SU-DHL-6 (cell line): ENCODE measurements around the gene NAP1L4.

ENCODE experiments used
- H2AFZ ChIP-seq: fragments of 200-600 bp; sonication (generic); 2 replicates; pipeline ENCODE4 v1.6.1; 2014; ENCODE audit warnings: low read depth, mild to moderate bottlenecking, moderate library complexity, mixed read lengths, antibody characterized with exemption, low read length; ENCODE audit not compliant: severe bottlenecking
- H3F3A ChIP-seq: fragments of 200-600 bp; shearing (Covaris generic); 2 replicates; pipeline ENCODE4 v1.6.0; 2016; ENCODE audit warnings: antibody characterized with exemption, mild to moderate bottlenecking; ENCODE audit not compliant: insufficient read depth
- H3K27ac ChIP-seq: fragments of 200-600 bp; sonication (generic); 2 replicates; pipeline ENCODE4 v1.5.1; 2016; ENCODE audit warnings: low read depth, mild to moderate bottlenecking, low read length, moderate library complexity, mixed read lengths
- H3K27me3 ChIP-seq: fragments of 200-600 bp; sonication (generic), shearing (Covaris generic); 2 replicates; pipeline ENCODE4 v1.6.0; 2014; ENCODE audit warnings: mild to moderate bottlenecking, low read length
- H3K36me3 ChIP-seq: fragments of 200-600 bp; sonication (generic); 2 replicates; pipeline ENCODE4 v1.6.1; 2014; ENCODE audit warnings: mild to moderate bottlenecking, low read length, mixed read lengths
- H3K4me2 ChIP-seq: fragments of 300-600, 200-600 bp; shearing (Covaris generic), sonication (generic); 2 replicates; pipeline ENCODE4 v1.6.0; 2014; ENCODE audit warnings: low read length, low read depth, mild to moderate bottlenecking; ENCODE audit not compliant: poor library complexity, severe bottlenecking
- H3K4me3 ChIP-seq: fragments of 200-600 bp; sonication (generic); 2 replicates; pipeline ENCODE4 v1.5.1; 2014; ENCODE audit warnings: antibody characterized with exemption, low read length, mild to moderate bottlenecking, mixed read lengths; ENCODE audit not compliant: insufficient read depth, poor library complexity, severe bottlenecking
- H3K79me2 ChIP-seq: fragments of 200-600 bp; sonication (generic); 2 replicates; pipeline ENCODE4 v1.6.1; 2014; ENCODE audit warnings: mild to moderate bottlenecking, low read length, moderate library complexity; ENCODE audit not compliant: insufficient read depth
- H3K9ac ChIP-seq: fragments of 200-600 bp; sonication (generic); 2 replicates; pipeline ENCODE4 v1.7.0; 2014; ENCODE audit warnings: mild to moderate bottlenecking, low read length
- H3K9me2 ChIP-seq: fragments of 200-600 bp; sonication (generic); replicated peaks from 2 replicates; pipeline ENCODE4 v1.6.1; 2014; ENCODE audit warnings: low read length; ENCODE audit not compliant: insufficient read depth
- H3K9me3 ChIP-seq: fragments of 200-600 bp; sonication (generic); 2 replicates; pipeline ENCODE4 v1.6.1; 2014; ENCODE audit warnings: low read length, mixed read lengths; ENCODE audit not compliant: insufficient read depth
- H4K20me1 ChIP-seq: fragments of 200-600 bp; sonication (generic); 2 replicates; pipeline ENCODE4 v1.6.1; 2014; ENCODE audit warnings: low read depth, mild to moderate bottlenecking, antibody characterized with exemption, low read length, moderate library complexity, mixed read lengths
- CTCF ChIP-seq: fragments of 200-600 bp; sonication (generic); IDR thresholded peaks from one replicate; pipeline ENCODE4 v1.5.1; 2017; ENCODE audit warnings: antibody characterized with exemption, mild to moderate bottlenecking, low read length, moderate library complexity; ENCODE audit not compliant: insufficient read depth, poor library complexity, severe bottlenecking
- EZH2phosphoT487 ChIP-seq: fragments of 200-600 bp; sonication (generic), shearing (Covaris generic); conservative IDR thresholded peaks from 2 replicates; pipeline ENCODE4 v1.6.1; 2018; ENCODE audit warnings: mild to moderate bottlenecking, antibody characterized with exemption, low read length, moderate library complexity, mixed read lengths

NAP1L4 gene

DNA sequence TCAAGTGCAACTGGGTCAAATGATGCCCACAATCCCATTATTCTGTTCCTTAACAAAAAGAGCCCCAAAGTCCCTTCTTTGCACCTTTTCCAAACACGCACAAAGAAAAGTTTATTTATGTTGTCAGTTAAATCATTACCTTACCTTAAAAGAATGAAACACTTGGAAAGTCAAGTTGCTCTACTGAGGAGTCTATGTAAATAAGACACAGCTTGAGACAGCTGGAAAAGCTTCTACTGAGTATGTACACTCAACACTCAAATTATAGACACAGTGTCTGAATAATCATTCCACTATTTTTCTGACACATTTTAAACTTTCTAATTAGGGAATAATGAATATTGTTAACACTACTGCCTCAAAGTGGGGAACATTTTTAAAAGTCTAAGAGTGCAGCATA is 41.3 kb downstream of the NAP1L4 start:
- no peaks in the 10 kb centered on the region for H3K9me2 ChIP-seq
- H2AFZ ChIP-seq = no peak overlapping the region
- TF ChIP-seq CTCF = no peak
- TF ChIP-seq EZH2phosphoT487 = no peak
- H3K36me3 ChIP-seq = peaks cover 45% of the 10 kb centered on the region; the same call in 1 of the 2 replicates
- H3K9ac ChIP-seq = no peak overlapping the region
- H3K27ac ChIP-seq = no peak overlapping the region
- H3F3A ChIP-seq = no peaks in the 10 kb centered on the region
- no peaks in the 10 kb centered on the region for H4K20me1 ChIP-seq
- no peaks in the 10 kb centered on the region for H3K9me3 ChIP-seq
- H3K27me3 ChIP-seq = no peaks in the 10 kb centered on the region
- H3K79me2 ChIP-seq = no peaks in the 10 kb centered on the region
- no peak overlapping the region for H3K4me2 ChIP-seq
- H3K4me3 ChIP-seq = no peak overlapping the region

DNA sequence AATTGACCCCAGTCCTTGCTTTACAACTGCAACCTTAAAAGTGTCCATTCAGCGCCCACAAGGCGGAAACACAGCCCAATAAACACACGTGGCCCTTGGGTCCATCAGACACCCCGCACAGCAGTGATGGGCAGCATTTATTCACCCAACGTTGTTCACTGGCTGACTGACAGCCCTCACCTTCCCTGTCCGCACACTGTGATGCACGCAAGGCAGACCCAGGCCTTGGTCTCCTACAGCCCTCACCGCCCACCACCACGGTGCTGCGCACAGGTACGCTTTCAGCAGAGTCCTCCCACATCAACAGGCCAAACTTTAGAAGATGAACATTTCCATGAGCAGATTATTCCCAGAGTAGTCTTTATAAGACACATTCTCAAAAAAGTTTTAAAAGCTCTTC is 42.2 kb downstream of the NAP1L4 start:
- no peaks in the 10 kb centered on the region for H3F3A ChIP-seq

DNA sequence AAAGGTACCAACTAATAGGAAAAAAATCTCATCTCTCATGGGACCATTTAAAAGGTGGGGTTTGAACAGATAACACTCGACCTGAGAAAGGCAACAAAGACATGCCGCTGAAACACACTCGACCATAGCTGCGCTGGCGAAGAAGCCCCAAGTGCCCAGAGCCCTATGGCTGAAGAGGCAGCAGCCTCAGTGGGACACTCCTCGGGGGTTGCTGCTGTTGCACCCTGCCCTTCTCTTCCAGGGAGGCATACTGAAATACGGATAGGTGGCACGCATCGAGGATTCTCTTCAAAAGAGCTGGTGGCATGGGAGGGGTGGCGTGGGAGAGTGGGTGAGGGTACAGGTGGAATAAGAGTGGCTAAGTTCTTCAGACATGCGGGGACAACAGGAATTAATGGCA is 44.4 kb downstream of the NAP1L4 start:
- no peaks in the 10 kb centered on the region for H3K79me2 ChIP-seq
- peaks cover 28% of the 10 kb centered on the region; the same call in 1 of the 2 replicates for H3K36me3 ChIP-seq
- no peak overlapping the region for H3K27ac ChIP-seq
- H3F3A ChIP-seq = no peaks in the 10 kb centered on the region
- H4K20me1 ChIP-seq = no peaks in the 10 kb centered on the region
- H3K27me3 ChIP-seq = no peaks in the 10 kb centered on the region
- TF ChIP-seq CTCF (no peak), EZH2phosphoT487 (no peak)
- no peak overlapping the region for H3K4me2 ChIP-seq
- no peaks in the 10 kb centered on the region for H3K9me2 ChIP-seq
- H3K9ac ChIP-seq = no peak overlapping the region
- no peak overlapping the region for H3K4me3 ChIP-seq
- H3K9me3 ChIP-seq = no peaks in the 10 kb centered on the region
- H2AFZ ChIP-seq = no peak overlapping the region

More for the DNA sequence above, 42.2 kb downstream of the NAP1L4 start:
- peaks cover 40% of the 10 kb centered on the region; the same call in 1 of the 2 replicates for H3K36me3 ChIP-seq
- H3K79me2 ChIP-seq = no peaks in the 10 kb centered on the region
- H2AFZ ChIP-seq = no peak overlapping the region
- no peak overlapping the region for H3K27ac ChIP-seq
- no peaks in the 10 kb centered on the region for H3K9me3 ChIP-seq
- no peaks in the 10 kb centered on the region for H3K27me3 ChIP-seq
- H3K9me2 ChIP-seq = no peaks in the 10 kb centered on the region
- no peak for TF ChIP-seq CTCF
- no peak for TF ChIP-seq EZH2phosphoT487
- H3K4me3 ChIP-seq = no peak overlapping the region
- no peak overlapping the region for H3K4me2 ChIP-seq
- no peaks in the 10 kb centered on the region for H4K20me1 ChIP-seq
- no peak overlapping the region for H3K9ac ChIP-seq
